ENCODE data around the gene CHMP1A. TPM values are rescaled to one million over a fixed set of nuclear protein-coding genes. Genes with fewer than 3 reads are reported as not detected.

Gene CHMP1A
- total RNA-seq, 1 experiment from 2014 or later = 159 TPM

DNA sequence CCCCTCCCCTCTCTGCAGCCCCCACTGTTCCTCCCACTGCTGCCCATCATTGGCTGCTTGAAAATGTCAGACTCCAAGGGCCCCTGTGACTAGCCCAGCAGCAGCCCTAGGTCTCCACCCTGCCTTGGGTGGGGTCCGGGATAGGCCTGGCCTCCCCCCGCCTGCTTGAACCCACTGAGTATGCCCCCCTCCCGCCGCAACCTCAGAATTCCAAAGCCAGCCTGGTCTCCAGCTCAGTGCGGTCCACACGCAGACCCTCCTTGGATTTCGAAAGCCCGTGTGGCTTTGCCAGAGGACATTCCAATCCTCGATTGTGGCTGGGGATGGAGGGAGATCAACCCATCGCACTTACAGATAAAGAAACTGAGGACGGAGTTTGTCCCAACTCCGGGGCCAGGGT lies 37.7 kb downstream of the CHMP1A start:
- no peak overlapping the region for H3K4me3 ChIP-seq (ENCODE audit: low read depth, low read length)
- DNase-seq = no peak
- intact Hi-C loops (cut with micrococcal nuclease; ENCODE audit: unreplicated experiment) = loop anchor here (2.0 kb wide), 1 partner anchor 19 kb away; no protein-coding TSS in a partner anchor
- no peak overlapping the region for H3K4me3 Mint-ChIP-seq (ENCODE audit: unreplicated experiment)
- ChIA-PET CTCF (no interaction called here), POLR2A (no interaction called here)
- peaks cover 10% of the 10 kb centered on the region for H3K36me3 Mint-ChIP-seq (ENCODE audit: insufficient read depth, unreplicated experiment)
- TF ChIP-seq, protein P1, sequence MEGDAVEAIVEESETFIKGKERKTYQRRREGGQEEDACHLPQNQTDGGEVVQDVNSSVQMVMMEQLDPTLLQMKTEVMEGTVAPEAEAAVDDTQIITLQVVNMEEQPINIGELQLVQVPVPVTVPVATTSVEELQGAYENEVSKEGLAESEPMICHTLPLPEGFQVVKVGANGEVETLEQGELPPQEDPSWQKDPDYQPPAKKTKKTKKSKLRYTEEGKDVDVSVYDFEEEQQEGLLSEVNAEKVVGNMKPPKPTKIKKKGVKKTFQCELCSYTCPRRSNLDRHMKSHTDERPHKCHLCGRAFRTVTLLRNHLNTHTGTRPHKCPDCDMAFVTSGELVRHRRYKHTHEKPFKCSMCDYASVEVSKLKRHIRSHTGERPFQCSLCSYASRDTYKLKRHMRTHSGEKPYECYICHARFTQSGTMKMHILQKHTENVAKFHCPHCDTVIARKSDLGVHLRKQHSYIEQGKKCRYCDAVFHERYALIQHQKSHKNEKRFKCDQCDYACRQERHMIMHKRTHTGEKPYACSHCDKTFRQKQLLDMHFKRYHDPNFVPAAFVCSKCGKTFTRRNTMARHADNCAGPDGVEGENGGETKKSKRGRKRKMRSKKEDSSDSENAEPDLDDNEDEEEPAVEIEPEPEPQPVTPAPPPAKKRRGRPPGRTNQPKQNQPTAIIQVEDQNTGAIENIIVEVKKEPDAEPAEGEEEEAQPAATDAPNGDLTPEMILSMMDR (IDR thresholded peaks at IDR 0.05; ENCODE audit: insufficient read depth in 1 of 2, low read depth in 1 of 2, low read length in 1 of 2, severe bottlenecking in 1 of 2, unreplicated experiment in 1 of 2) = no peak
- H3K27me3 Mint-ChIP-seq (ENCODE audit: insufficient read depth, unreplicated experiment) = no peaks in the 10 kb centered on the region
- BruUV-seq (replicated peaks) = no TSS peak
- H3K36me3 ChIP-seq (ENCODE audit: control insufficient read depth, insufficient read depth, low read length) = no peaks in the 10 kb centered on the region
- no peaks in the 10 kb centered on the region for H3K9me3 Mint-ChIP-seq (ENCODE audit: unreplicated experiment)
- peaks cover 24% of the 10 kb centered on the region for H3K4me1 ChIP-seq
- H3K4me1 Mint-ChIP-seq (ENCODE audit: low read depth, unreplicated experiment) = peaks cover 23% of the 10 kb centered on the region
- no peaks in the 10 kb centered on the region for H3K9me3 ChIP-seq
- H3K27me3 ChIP-seq (replicated peaks; ENCODE audit: control insufficient read depth, insufficient read depth, low read length) = no peaks in the 10 kb centered on the region
- no peak overlapping the region for H3K27ac Mint-ChIP-seq (ENCODE audit: unreplicated experiment)

DNA sequence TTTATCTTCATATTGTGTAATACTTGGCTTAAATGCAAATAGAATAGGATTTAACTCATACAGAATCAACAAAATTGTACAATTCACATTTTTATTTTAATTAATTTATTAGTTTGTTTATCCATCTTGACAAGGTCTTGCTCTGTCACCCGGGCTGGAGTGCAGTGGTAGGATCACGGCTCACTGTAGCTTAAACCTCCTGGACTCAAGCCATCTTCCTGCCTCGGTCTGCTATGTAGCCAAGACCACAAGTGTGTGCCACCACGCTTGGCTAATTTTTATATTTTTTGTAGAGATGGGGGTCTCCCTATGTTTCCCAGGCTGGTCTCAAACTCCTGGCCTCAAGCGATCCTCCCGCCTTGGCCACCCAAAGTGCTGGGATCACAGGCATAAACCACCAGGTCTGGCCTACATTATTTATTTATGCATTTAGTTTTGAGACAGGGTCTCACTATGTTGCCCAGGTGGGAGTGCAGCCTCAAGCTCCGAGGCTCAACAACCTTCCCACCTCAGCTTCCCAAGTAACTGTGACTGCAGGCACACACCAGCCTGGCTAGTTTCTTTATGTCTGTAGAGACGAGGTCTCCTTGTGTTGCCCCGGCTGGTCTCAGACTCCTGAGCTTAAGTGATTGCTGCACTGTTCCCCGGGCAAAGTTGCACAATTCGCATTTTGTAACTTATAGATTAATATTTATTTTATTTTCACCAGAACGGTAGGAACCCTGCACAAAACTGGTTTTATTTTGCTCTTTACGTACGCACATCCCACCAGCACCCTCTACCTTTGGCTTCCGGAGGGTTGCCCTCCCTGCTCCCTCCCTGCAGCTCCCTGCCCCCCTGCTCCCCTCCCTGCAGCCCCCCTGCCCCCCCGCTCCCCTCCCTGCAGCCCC lies 39.2 kb downstream of the CHMP1A start:
- CTCF ChIA-PET = interaction anchor here (0.7 kb wide), 1 partner anchor 108 kb away, joined by 4 read pairs; no protein-coding TSS in a partner anchor
- Histone ChIP-seq H3K4me3 (ENCODE audit: low read depth, low read length) (no peak overlapping the region), H3K4me1 (peaks cover 17% of the 10 kb centered on the region), H3K9me3 (no peaks in the 10 kb centered on the region), H3K27me3 (replicated peaks; ENCODE audit: control insufficient read depth, insufficient read depth, low read length) (no peaks in the 10 kb centered on the region), H3K36me3 (ENCODE audit: control insufficient read depth, insufficient read depth, low read length) (no peaks in the 10 kb centered on the region)
- no TSS peak for BruUV-seq (replicated peaks)
- intact Hi-C loops (cut with micrococcal nuclease; ENCODE audit: unreplicated experiment) = loop anchor here (2.0 kb wide), 1 partner anchor 20 kb away; no protein-coding TSS in a partner anchor
- POLR2A ChIA-PET = no interaction called here
- no peaks in the 10 kb centered on the region for H3K9me3 Mint-ChIP-seq (ENCODE audit: unreplicated experiment)
- H3K4me3 Mint-ChIP-seq (ENCODE audit: unreplicated experiment) = no peak overlapping the region
- no peak for DNase-seq
- no peaks in the 10 kb centered on the region for H3K27me3 Mint-ChIP-seq (ENCODE audit: insufficient read depth, unreplicated experiment)
- H3K36me3 Mint-ChIP-seq (ENCODE audit: insufficient read depth, unreplicated experiment) = no peaks in the 10 kb centered on the region
- TF ChIP-seq, protein P1 (IDR thresholded peaks at IDR 0.05; ENCODE audit: insufficient read depth in 1 of 2, low read depth in 1 of 2, low read length in 1 of 2, severe bottlenecking in 1 of 2, unreplicated experiment in 1 of 2) = no peak
- peaks cover 9% of the 10 kb centered on the region for H3K4me1 Mint-ChIP-seq (ENCODE audit: low read depth, unreplicated experiment)
- no peak overlapping the region for H3K27ac Mint-ChIP-seq (ENCODE audit: unreplicated experiment)

DNA sequence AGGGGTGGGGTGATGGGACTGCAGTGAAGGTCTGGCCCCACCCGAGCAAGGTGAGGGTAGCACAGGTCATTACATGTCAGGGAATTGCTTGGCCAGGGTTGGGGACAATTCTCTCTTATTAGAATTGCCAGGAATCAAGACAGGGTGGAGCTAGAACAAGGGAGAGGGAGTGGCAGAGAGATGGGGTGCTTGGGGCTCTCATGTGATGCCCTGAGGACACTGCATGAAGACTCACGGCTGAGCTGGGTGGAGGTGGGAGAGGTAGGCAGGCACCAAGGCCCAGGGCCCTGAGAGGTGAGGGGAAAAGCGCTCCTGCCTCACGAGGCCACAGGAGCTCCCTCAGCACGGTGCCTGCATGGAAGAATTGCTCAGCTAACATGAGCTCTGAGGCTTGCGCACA lies 40.5 kb downstream of the CHMP1A start:
- Mint-ChIP-seq H3K4me1 (ENCODE audit: low read depth, unreplicated experiment) (peaks cover 18% of the 10 kb centered on the region), H3K27ac (ENCODE audit: unreplicated experiment) (peak overlapping the region; percentile 79), H3K36me3 (ENCODE audit: insufficient read depth, unreplicated experiment) (no peaks in the 10 kb centered on the region), H3K9me3 (ENCODE audit: unreplicated experiment) (no peaks in the 10 kb centered on the region), H3K4me3 (ENCODE audit: unreplicated experiment) (no peak overlapping the region), H3K27me3 (ENCODE audit: insufficient read depth, unreplicated experiment) (no peaks in the 10 kb centered on the region)
- TF ChIP-seq, protein P1 (IDR thresholded peaks at IDR 0.05; ENCODE audit: insufficient read depth in 1 of 2, low read depth in 1 of 2, low read length in 1 of 2, severe bottlenecking in 1 of 2, unreplicated experiment in 1 of 2) = no peak
- no peaks in the 10 kb centered on the region for H3K27me3 ChIP-seq (replicated peaks; ENCODE audit: control insufficient read depth, insufficient read depth, low read length)
- ChIA-PET POLR2A (no interaction called here), CTCF (no interaction called here)
- no TSS peak for BruUV-seq (replicated peaks)
- intact Hi-C loops (cut with micrococcal nuclease; ENCODE audit: unreplicated experiment) = no loop called here
- no peaks in the 10 kb centered on the region for H3K9me3 ChIP-seq
- H3K36me3 ChIP-seq (ENCODE audit: control insufficient read depth, insufficient read depth, low read length) = no peaks in the 10 kb centered on the region
- peaks cover 19% of the 10 kb centered on the region for H3K4me1 ChIP-seq
- no peak overlapping the region for H3K4me3 ChIP-seq (ENCODE audit: low read depth, low read length)
- DNase-seq = no peak

All from Caco-2 (cell line).